B cell (primary cell): ENCODE results near the gene SRC. TPM values are rescaled to one million over a fixed set of nuclear protein-coding genes. Genes with fewer than 3 reads are reported as not detected.

Source experiments
- ATAC-seq: fragments of 200-7000 bp; cut with Tn5 transposase; one replicate; pipeline ENCODE4 v1.10.0; 2021; ENCODE audit warnings: low read depth, mild to moderate bottlenecking, moderate number of reproducible peaks, moderate library complexity
- CTCF ChIA-PET: fragments of 350-600 bp; sonication (Branson Sonifier 250); formaldehyde crosslinking; loops from one replicate; lab custom pipeline; 2021; ENCODE audit warnings: antibody characterized with exemption, inconsistent platforms; lab: Charles Lee
- POLR2A ChIA-PET: fragments of 350-600 bp; sonication (Branson Sonifier 250); formaldehyde crosslinking; loops from one replicate; lab custom pipeline; 2021; ENCODE audit warnings: antibody characterized with exemption; lab: Charles Lee
- DNase-seq: peaks from one replicate; pipeline ENCODE4 v3.0.0; 2013
- H2AFZ ChIP-seq: 2 replicates; pipeline ENCODE4 v1.6.1; 2012; ENCODE audit warnings: mild to moderate bottlenecking, low read depth, low read length; ENCODE audit not compliant: insufficient read depth, poor library complexity, severe bottlenecking
- H3K27ac ChIP-seq, 2 donors: 1 replicate in 1 of 2; 2 replicates in 1 of 2; pipeline ENCODE4 v1.5.1; 2012 to 2013; ENCODE audit warnings: low read length in 2 of 2, mild to moderate bottlenecking in 2 of 2, moderate library complexity in 1 of 2
- H3K27me3 ChIP-seq, 4 experiments: fragments of 200-600 bp in 1 of 4; sonication (generic) in 1 of 4; replicated peaks in 1 of 4; 1 replicate in 2 of 4; 2 replicates in 2 of 4; pipeline versions ENCODE4 v1.6.1 to v1.7.0; 2013 to 2016; ENCODE audit warnings: low read length in 3 of 4, mild to moderate bottlenecking in 2 of 4, mixed read lengths in 1 of 4, moderate library complexity in 1 of 4; ENCODE audit not compliant: insufficient read depth in 4 of 4, control insufficient read depth in 3 of 4; ENCODE audit errors: control extremely low read depth in 1 of 4
- H3K36me3 ChIP-seq, 2 experiments: replicated peaks in 1 of 2; 1 replicate in 1 of 2; 2 replicates in 1 of 2; pipeline versions ENCODE4 v1.6.1 to v1.7.1; 2013; ENCODE audit warnings: low read length in 1 of 2; ENCODE audit not compliant: insufficient read depth in 2 of 2, control insufficient read depth in 1 of 2; ENCODE audit errors: control extremely low read depth in 1 of 2, extremely low read depth in 1 of 2
- H3K4me1 ChIP-seq, 2 donors: fragments of 200-600 bp in 1 of 2; sonication (generic) in 1 of 2; 1 replicate in 1 of 2; 2 replicates in 1 of 2; pipeline versions ENCODE4 v1.5.1 to v1.6.1; 2013 to 2017; ENCODE audit warnings: low read length in 2 of 2; ENCODE audit not compliant: control insufficient read depth in 2 of 2, insufficient read depth in 2 of 2
- H3K4me2 ChIP-seq: replicated peaks from 2 replicates; pipeline ENCODE3; 2012; ENCODE audit warnings: mild to moderate bottlenecking, low read depth, low read length; ENCODE audit not compliant: poor library complexity, severe bottlenecking
- H3K4me3 ChIP-seq, 5 experiments: fragments of 200-600 bp in 1 of 5; sonication (generic) in 1 of 5; 1 replicate in 3 of 5; 2 replicates in 2 of 5; pipeline versions ENCODE4 v1.5.1 to v1.7.0; 2011 to 2016; ENCODE audit warnings: low read length in 4 of 5, mild to moderate bottlenecking in 4 of 5, low read depth in 2 of 5, control low read depth in 1 of 5, moderate library complexity in 1 of 5; ENCODE audit not compliant: insufficient read depth in 1 of 5; ENCODE audit errors: control extremely low read depth in 1 of 5, extremely low read depth in 1 of 5
- H3K79me2 ChIP-seq: fragments of 200-600 bp; sonication (generic); one replicate; pipeline ENCODE4 v1.6.0; 2016; ENCODE audit warnings: low read length; ENCODE audit not compliant: control insufficient read depth, insufficient read depth
- H3K9ac ChIP-seq: fragments of 200-600 bp; sonication (generic); 2 replicates; pipeline ENCODE4 v1.6.1; 2017; ENCODE audit warnings: mild to moderate bottlenecking, low read length, moderate library complexity
- H3K9me3 ChIP-seq, 3 donors: one replicate each; pipeline versions ENCODE4 v1.6.1 to v1.7.1; 2013; ENCODE audit warnings: low read length in 2 of 3; ENCODE audit not compliant: control insufficient read depth in 2 of 3, insufficient read depth in 1 of 3; ENCODE audit errors: control extremely low read depth in 1 of 3
- H4K20me1 ChIP-seq: 2 replicates; pipeline ENCODE4 v1.6.0; 2012; ENCODE audit warnings: mild to moderate bottlenecking, low read length; ENCODE audit not compliant: insufficient read depth, control insufficient read depth, poor library complexity, severe bottlenecking
- H3K27ac Mint-ChIP-seq: one replicate; pipeline ENCODE4 v1.8.0; 2021; ENCODE audit warnings: mixed read lengths
- H3K27me3 Mint-ChIP-seq: one replicate; pipeline ENCODE4 v1.8.0; 2021; ENCODE audit warnings: mixed read lengths
- H3K4me1 Mint-ChIP-seq: one replicate; pipeline ENCODE4 v1.8.0; 2021; ENCODE audit warnings: mixed read lengths
- H3K4me3 Mint-ChIP-seq: one replicate; pipeline ENCODE4 v1.8.0; 2021; ENCODE audit warnings: mixed read lengths
- H3K9me3 Mint-ChIP-seq: one replicate; pipeline ENCODE4 v1.8.0; 2022; ENCODE audit warnings: mixed read lengths; ENCODE audit not compliant: insufficient read depth
- CTCF ChIP-seq: fragments of 200-600 bp; IDR thresholded peaks from one replicate; pipeline ENCODE4 v1.8.0; 2022; ENCODE audit warnings: antibody characterized with exemption, mild to moderate bottlenecking
- EZH2 ChIP-seq: IDR thresholded peaks from 2 replicates; pipeline ENCODE4 v1.6.1; 2012; ENCODE audit warnings: borderline replicate concordance, low read depth, mild to moderate bottlenecking, moderate library complexity, low read length; ENCODE audit not compliant: insufficient read depth, poor library complexity, severe bottlenecking
- WGBS: methylation state at CpG from one replicate; pipeline ENCODE4 v1.1.5; 2013; ENCODE audit warnings: missing lambda C conversion rate; ENCODE audit not compliant: insufficient coverage; 5-methylcytosine and 5-hydroxymethylcytosine counted together
- intact Hi-C: fragments of 100-400 bp; cut with micrococcal nuclease; formaldehyde crosslinking; loops from one replicate; pipeline ENCODE4 v1.10.0; 2022
- polyA plus RNA-seq: library from polyadenylated mRNA; depleted of rRNA; stranded (reverse); fragments of >200 nt; gene quantifications from 2 replicates; pipeline ENCODE4 v1.2.3, GENCODE V29; 2012
- total RNA-seq, 2 donors: library from RNA; stranded (reverse); fragments of 120-200 nt in 1 of 2; gene quantifications; 1 replicate in 1 of 2; 2 replicates in 1 of 2; pipeline versions ENCODE4 v1.2.3 to v1.2.4, GENCODE V29; 2013 to 2022

SRC gene
- total and polyA plus RNA-seq, 2 donors (not counting 1 experiment from before 2014, with no cell fraction given) = 6.5 to 16.8 TPM

GRCh38 chr20:37333848-37334318, 12.1 kb upstream of the SRC start:
- intact Hi-C loops = no loop called here
- Histone ChIP-seq H3K9me3 (no peaks in the 10 kb centered on the region), H2AFZ (peak overlapping the region; percentile 52), H3K27me3 (no peaks in the 10 kb centered on the region), H3K79me2 (no peaks in the 10 kb centered on the region), H4K20me1 (no peaks in the 10 kb centered on the region), H3K36me3 (no peaks in the 10 kb centered on the region), H3K9ac (no peak overlapping the region), H3K4me3 (no peak overlapping the region), H3K4me2 (no peak overlapping the region), H3K4me1 (peaks cover 28 to 38% of the 10 kb centered on the region in 2 donors), H3K27ac (no peak overlapping the region)
- Mint-ChIP-seq H3K9me3 (no peaks in the 10 kb centered on the region), H3K4me1 (peaks cover 32% of the 10 kb centered on the region), H3K27ac (peak overlapping the region; percentile 61), H3K27me3 (no peaks in the 10 kb centered on the region), H3K4me3 (peak overlapping the region; percentile 16)
- CTCF ChIA-PET = no interaction called here
- DNase-seq = peak; percentile 63
- POLR2A ChIA-PET = no interaction called here
- 46% methylated on average over 13 of the region's 16 CpGs for WGBS
- no peak for TF ChIP-seq CTCF
- peak; percentile 18 for ATAC-seq

- no peaks in the 10 kb centered on the region for H3K79me2 ChIP-seq
- Mint-ChIP-seq H3K27me3 (no peaks in the 10 kb centered on the region), H3K4me3 (no peak overlapping the region), H3K4me1 (peaks cover 32% of the 10 kb centered on the region), H3K27ac (no peak overlapping the region), H3K9me3 (no peaks in the 10 kb centered on the region)
- intact Hi-C loops = no loop called here
- no peak overlapping the region for H3K4me3 ChIP-seq
- 100% methylated on average over 1 of the region's 2 CpGs for WGBS
- no peak overlapping the region for H3K27ac ChIP-seq
- no peak overlapping the region for H3K4me2 ChIP-seq
- POLR2A ChIA-PET = interaction anchor here (0.6 kb wide), 1 partner anchor 12 kb away, joined by 3 read pairs; the partner anchor contains the start of gene SRC
- CTCF ChIA-PET = interaction anchor here (0.7 to 1.2 kb wide), 2 partner anchors 10 to 57 kb away, joined by 3 read pairs; no protein-coding TSS in a partner anchor
- H3K27me3 ChIP-seq = no peaks in the 10 kb centered on the region
- H2AFZ ChIP-seq = no peak overlapping the region
- no peaks in the 10 kb centered on the region for H3K9me3 ChIP-seq
- TF ChIP-seq CTCF (no peak), EZH2 (no peak)
- no peaks in the 10 kb centered on the region for H3K36me3 ChIP-seq
- no peak overlapping the region for H3K9ac ChIP-seq
- peaks cover 28 to 38% of the 10 kb centered on the region in 2 donors for H3K4me1 ChIP-seq
- no peak for DNase-seq
- no peaks in the 10 kb centered on the region for H4K20me1 ChIP-seq
- no peak for ATAC-seq
These were observed 11.5 kb upstream of the SRC start for GRCh38 chr20:37334450-37334849.
